Panc1 (cell line): ENCODE results near the gene TMEM97. TPM values are rescaled to one million over a fixed set of nuclear protein-coding genes. Genes with fewer than 3 reads are reported as not detected.

Experiments
- ATAC-seq: fragments of 200-7000 bp; cut with Tn5 transposase; 2 replicates; pipeline ENCODE4 v1.9.1; 2020; ENCODE audit warnings: mild to moderate bottlenecking, moderate library complexity
- BruUV-seq: library from RNA; stranded (reverse); fragments of 400-500 nt; replicated peaks from 2 replicates; lab custom pipeline; 2021; lab: Mats Ljungman, UMichigan
- CTCF ChIA-PET: fragments of 300-600 bp; sonication (Branson Sonifier 250); formaldehyde crosslinking; loops from one replicate; lab custom pipeline; 2022; ENCODE audit warnings: antibody characterized with exemption; lab: Charles Lee
- POLR2A ChIA-PET: fragments of 300-600 bp; sonication (Branson Sonifier 250); formaldehyde crosslinking; loops from one replicate; lab custom pipeline; 2022; ENCODE audit warnings: antibody characterized with exemption; lab: Charles Lee
- DNase-seq: peaks from one replicate; pipeline ENCODE4 v3.0.0-alpha.2; 2010; ENCODE audit warnings: low read depth, low spot score
- H3K27ac ChIP-seq: 2 replicates; pipeline ENCODE4 v1.5.1; 2011; ENCODE audit warnings: mild to moderate bottlenecking, low read length, inconsistent platforms
- H3K27me3 ChIP-seq: fragments of 200-500 bp; sonication (Bioruptor generic); 2 replicates; pipeline ENCODE4 v1.6.0; 2014; ENCODE audit warnings: low read length, inconsistent platforms; ENCODE audit not compliant: control insufficient read depth, insufficient read depth
- H3K36me3 ChIP-seq: fragments of 200-500 bp; sonication (Bioruptor generic); 2 replicates; pipeline ENCODE4 v1.5.1; 2014; ENCODE audit warnings: inconsistent platforms, mild to moderate bottlenecking, low read length, moderate library complexity; ENCODE audit not compliant: control insufficient read depth, insufficient read depth
- H3K4me1 ChIP-seq: 2 replicates; pipeline ENCODE4 v1.5.1; 2011; ENCODE audit warnings: inconsistent platforms, mild to moderate bottlenecking, low read length, moderate library complexity; ENCODE audit not compliant: control insufficient read depth, insufficient read depth
- H3K4me3 ChIP-seq, 2 experiments: 2 replicates each; pipeline ENCODE4 v1.5.1; 2011 to 2012; ENCODE audit warnings: low read depth in 2 of 2, low read length in 2 of 2, mild to moderate bottlenecking in 2 of 2, inconsistent platforms in 1 of 2, moderate library complexity in 1 of 2
- H3K9me3 ChIP-seq: fragments of 200-500 bp; sonication (Bioruptor generic); 2 replicates; pipeline ENCODE4 v1.5.1; 2014; ENCODE audit warnings: low read depth, mild to moderate bottlenecking, inconsistent platforms, low read length, moderate library complexity; ENCODE audit not compliant: control insufficient read depth, insufficient read depth
- CTCF ChIP-seq: fragments of 450-650 bp; IDR thresholded peaks from 2 replicates; pipeline ENCODE4 v1.5.1; 2017; ENCODE audit warnings: mild to moderate bottlenecking
- POLR2AphosphoS5 ChIP-seq: IDR thresholded peaks from 2 replicates; pipeline ENCODE4 v1.6.1; 2012; ENCODE audit warnings: mild to moderate bottlenecking, low read depth, low read length, moderate library complexity
- REST ChIP-seq, 2 experiments: IDR thresholded peaks; 2 replicates each; pipeline ENCODE4 v1.6.1; 2011 to 2012; ENCODE audit warnings: low read depth in 2 of 2, control low read depth in 1 of 2, low read length in 1 of 2, mild to moderate bottlenecking in 1 of 2, moderate library complexity in 1 of 2; ENCODE audit not compliant: insufficient read depth in 1 of 2
- SIN3A ChIP-seq: IDR thresholded peaks from 2 replicates; pipeline ENCODE4 v1.6.1; 2012; ENCODE audit warnings: low read depth, mild to moderate bottlenecking, low read length, moderate library complexity, borderline replicate concordance; ENCODE audit not compliant: insufficient read depth
- TCF7L2 ChIP-seq: IDR thresholded peaks from 2 replicates; pipeline ENCODE4 v1.6.1; 2011; ENCODE audit warnings: mild to moderate bottlenecking, low read depth, low read length, inconsistent platforms
- in situ Hi-C: cut with HindIII; loops from 2 replicates; pipeline ENCODE4 v1.10.0; 2016; ENCODE audit warnings: low sequenced_read_pairs, low pct_unique_long_range_greater_than_20kb
- intact Hi-C: fragments of 100-400 bp; cut with micrococcal nuclease; formaldehyde crosslinking; loops from one replicate; pipeline ENCODE4 v1.10.0; 2022; ENCODE audit not compliant: unreplicated experiment
- total RNA-seq: library from RNA; stranded (reverse); gene quantifications from one replicate; pipeline ENCODE4 v1.2.1, GENCODE V29; 2021; ENCODE audit not compliant: unreplicated experiment

TMEM97 gene
- total RNA-seq, 1 experiment from 2014 or later: 78.7 TPM

GRCh38 chr17:28306954-28307401 lies 12.0 kb upstream of the TMEM97 start:
- H3K9me3 ChIP-seq: no peaks in the 10 kb centered on the region
- ATAC-seq (no peak), DNase-seq (no peak)
- in situ Hi-C loops (no loop called here), intact Hi-C loops (no loop called here)
- no peaks in the 10 kb centered on the region for H3K4me1 ChIP-seq
- no peaks in the 10 kb centered on the region for H3K36me3 ChIP-seq
- CTCF ChIA-PET: no interaction called here
- no TSS peak for BruUV-seq
- POLR2A ChIA-PET: no interaction called here
- H3K4me3 ChIP-seq: no peak overlapping the region
- TF ChIP-seq CTCF (no peak), SIN3A (no peak), POLR2AphosphoS5 (no peak)
- no peaks in the 10 kb centered on the region for H3K27me3 ChIP-seq
- H3K27ac ChIP-seq: no peak overlapping the region

- in situ Hi-C loops: no loop called here
These were observed 5.2 kb upstream of the TMEM97 start for GRCh38 chr17:28313841-28314240.

More at GRCh38 chr17:28313841-28314240, 5.2 kb upstream of the TMEM97 start:
- intact Hi-C loops: no loop called here
- no peaks in the 10 kb centered on the region for H3K27me3 ChIP-seq
- no peak for ATAC-seq
- CTCF ChIA-PET: no interaction called here
- no peak overlapping the region for H3K27ac ChIP-seq
- no peaks in the 10 kb centered on the region for H3K36me3 ChIP-seq
- H3K4me3 ChIP-seq: no peak overlapping the region
- peaks cover 6% of the 10 kb centered on the region for H3K4me1 ChIP-seq
- no peaks in the 10 kb centered on the region for H3K9me3 ChIP-seq
- no TSS peak for BruUV-seq
- TF ChIP-seq TCF7L2 (no peak), POLR2AphosphoS5 (no peak), CTCF (no peak), SIN3A (no peak), REST (IDR thresholded peaks at IDR 0.05; ENCODE audit: insufficient read depth in 1 of 2, low read depth in 2 of 2, low read length in 1 of 2) (no peak)
- DNase-seq: no peak
- POLR2A ChIA-PET: no interaction called here
